Naive thymus-derived CD8-positive, alpha-beta T cell (primary cell): ENCODE data around the gene PCSK4. TPM values are rescaled to one million over a fixed set of nuclear protein-coding genes. Genes with fewer than 3 reads are reported as not detected.
A peak's percentile ranks its signal among the peaks of the same experiment; 100 is the strongest.

ENCODE experiments used
- ATAC-seq, 2 donors: fragments of 150-1000 bp; cut with Tn5 transposase in 1 of 2; sonication (Bioruptor Pico), chemical (Tn5 transposase) in 1 of 2; 1 replicate in 1 of 2; 2 replicates in 1 of 2; pipeline ENCODE4 v1.10.0; 2021; ENCODE audit warnings: mild to moderate bottlenecking in 2 of 2, moderate library complexity in 2 of 2
- POLR2A ChIA-PET: fragments of 350-600 bp; sonication (Branson Sonifier 250); formaldehyde crosslinking; loops from one replicate; lab custom pipeline; 2021; ENCODE audit warnings: antibody characterized with exemption; lab: Charles Lee
- DNase-seq, 10 donors: peaks; one replicate each; pipeline versions ENCODE4 v3.0.0 to v3.0.0-alpha.2; 2020 to 2022
- H3K27ac Mint-ChIP-seq, 10 donors: one replicate each; pipeline ENCODE4 v1.8.0; 2020 to 2022; ENCODE audit warnings: mild to moderate bottlenecking in 10 of 10, mixed read lengths in 10 of 10, moderate library complexity in 4 of 10, inconsistent platforms in 1 of 10
- H3K27me3 Mint-ChIP-seq, 5 donors: one replicate each; pipeline ENCODE4 v1.8.0; 2021 to 2022; ENCODE audit warnings: mixed read lengths in 5 of 5
- H3K36me3 Mint-ChIP-seq, 3 donors: one replicate each; pipeline ENCODE4 v1.8.0; 2020 to 2022; ENCODE audit warnings: mixed read lengths in 3 of 3, mild to moderate bottlenecking in 2 of 3, inconsistent platforms in 1 of 3
- H3K4me1 Mint-ChIP-seq, 4 donors: one replicate each; pipeline ENCODE4 v1.8.0; 2021 to 2022; ENCODE audit warnings: mixed read lengths in 4 of 4
- H3K4me3 Mint-ChIP-seq, 10 donors: one replicate each; pipeline ENCODE4 v1.8.0; 2020 to 2022; ENCODE audit warnings: mild to moderate bottlenecking in 10 of 10, mixed read lengths in 10 of 10, moderate library complexity in 6 of 10, inconsistent platforms in 1 of 10
- H3K9me3 Mint-ChIP-seq, 9 donors: one replicate each; pipeline ENCODE4 v1.8.0; 2020 to 2022; ENCODE audit warnings: mixed read lengths in 9 of 9, mild to moderate bottlenecking in 3 of 9, inconsistent platforms in 1 of 9, moderate library complexity in 1 of 9
- polyA plus RNA-seq, 3 donors: library from polyadenylated mRNA; unstranded; fragments of 300-500 nt; fragmentation: Illumina TruSeq; gene quantifications; one replicate each; pipeline ENCODE4 v1.2.3, GENCODE V29; 2021
- total RNA-seq, 8 experiments: library from RNA in 2 of 8; stranded (reverse) in 2 of 8; gene quantifications; one replicate each; pipeline ENCODE4 v1.2.3 and lab custom pipeline; 2021 to 2026

The PCSK4 gene
- total and polyA plus RNA-seq, 5 experiments from 2014 or later = 0.35 to 12.0 (median 1.3) TPM

DNA sequence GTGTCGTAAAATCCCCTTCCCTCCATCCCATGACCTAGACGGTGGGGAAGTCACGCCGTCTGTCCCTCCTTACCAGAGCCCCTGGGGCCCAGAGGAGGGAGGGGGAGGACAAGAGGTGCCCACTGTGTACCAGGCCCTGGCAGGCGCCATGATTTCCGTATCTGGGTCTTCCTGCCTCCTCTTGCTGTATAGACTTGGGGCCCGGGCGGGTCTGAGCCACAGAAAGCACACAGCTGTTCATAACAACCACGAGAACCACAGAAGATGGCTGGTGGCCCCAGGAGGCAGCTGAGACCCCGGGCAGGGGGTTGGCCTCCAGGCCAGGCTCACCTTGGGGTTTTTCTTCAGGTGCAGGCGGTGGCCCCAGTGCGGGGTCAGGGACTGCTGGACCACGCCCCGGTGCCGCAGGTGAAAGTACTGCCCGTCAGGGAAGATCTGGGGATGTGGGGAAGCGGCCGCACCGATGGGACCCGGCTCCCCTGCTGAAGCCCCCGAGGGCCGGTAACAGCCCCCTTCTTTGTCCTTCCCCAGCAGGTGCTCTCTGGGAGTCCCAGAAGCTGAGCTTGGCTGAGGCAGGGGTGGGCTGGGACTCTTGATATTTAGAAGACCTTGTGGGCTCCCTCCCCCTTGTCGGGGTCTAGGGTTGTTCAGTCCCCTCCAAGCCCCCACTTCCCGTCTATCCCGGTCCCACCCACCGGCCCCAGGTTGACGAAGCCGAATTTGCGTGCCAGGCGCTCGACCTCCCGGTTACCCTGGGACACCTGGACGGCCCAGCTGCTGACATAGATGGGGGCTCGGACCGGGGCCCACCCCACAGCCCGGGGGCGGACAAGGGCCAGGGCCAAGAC is 463 bp downstream of the PCSK4 start:
- Mint-ChIP-seq H3K9me3 (no peaks in the 10 kb centered on the region), H3K36me3 (no peaks in the 10 kb centered on the region), H3K4me3 (peak overlapping the region; percentile 65 to 86 (median 74)), H3K27me3 (no peaks in the 10 kb centered on the region), H3K27ac (peak overlapping the region in 8 of 10 donors; percentile 8 to 85 (median 48)), H3K4me1 (peaks cover 8 to 22% (median 15%) of the 10 kb centered on the region in 4 donors)
- POLR2A ChIA-PET = interaction anchor here (0.6 to 2.2 kb wide), 7 partner anchors 13 to 468 kb away, joined by 3 to 10 read pairs (median 4); no protein-coding TSS in a partner anchor
- DNase-seq (peak in 1 of 10 donors; percentile 40), ATAC-seq (no peak)

DNA sequence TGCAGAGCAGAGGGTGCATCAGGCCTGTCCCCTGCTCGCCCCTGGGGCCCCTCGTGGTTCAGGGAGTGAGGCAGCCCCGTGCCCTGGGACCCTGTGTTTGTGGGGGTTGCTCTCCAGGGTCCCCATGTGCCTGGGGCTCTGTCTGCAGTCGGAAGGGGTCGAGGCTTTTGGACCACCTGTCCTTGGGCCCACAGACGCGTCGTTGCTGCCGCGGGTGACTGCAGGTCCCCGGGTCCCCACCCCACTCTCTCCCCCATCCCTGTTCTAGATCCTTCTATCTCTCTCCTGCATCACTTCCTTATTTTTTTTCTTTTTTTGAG is 1.9 kb downstream of the PCSK4 start:
- Mint-ChIP-seq H3K9me3 (no peaks in the 10 kb centered on the region), H3K4me1 (peaks cover 8 to 22% (median 15%) of the 10 kb centered on the region in 4 donors), H3K27ac (no peak overlapping the region), H3K4me3 (no peak overlapping the region), H3K27me3 (no peaks in the 10 kb centered on the region), H3K36me3 (no peaks in the 10 kb centered on the region)
- ATAC-seq (no peak), DNase-seq (no peak)
- POLR2A ChIA-PET = interaction anchor here (0.9 to 1.9 kb wide), 2 partner anchors 10 to 14 kb away, joined by 3 to 5 read pairs; no protein-coding TSS in a partner anchor

DNA sequence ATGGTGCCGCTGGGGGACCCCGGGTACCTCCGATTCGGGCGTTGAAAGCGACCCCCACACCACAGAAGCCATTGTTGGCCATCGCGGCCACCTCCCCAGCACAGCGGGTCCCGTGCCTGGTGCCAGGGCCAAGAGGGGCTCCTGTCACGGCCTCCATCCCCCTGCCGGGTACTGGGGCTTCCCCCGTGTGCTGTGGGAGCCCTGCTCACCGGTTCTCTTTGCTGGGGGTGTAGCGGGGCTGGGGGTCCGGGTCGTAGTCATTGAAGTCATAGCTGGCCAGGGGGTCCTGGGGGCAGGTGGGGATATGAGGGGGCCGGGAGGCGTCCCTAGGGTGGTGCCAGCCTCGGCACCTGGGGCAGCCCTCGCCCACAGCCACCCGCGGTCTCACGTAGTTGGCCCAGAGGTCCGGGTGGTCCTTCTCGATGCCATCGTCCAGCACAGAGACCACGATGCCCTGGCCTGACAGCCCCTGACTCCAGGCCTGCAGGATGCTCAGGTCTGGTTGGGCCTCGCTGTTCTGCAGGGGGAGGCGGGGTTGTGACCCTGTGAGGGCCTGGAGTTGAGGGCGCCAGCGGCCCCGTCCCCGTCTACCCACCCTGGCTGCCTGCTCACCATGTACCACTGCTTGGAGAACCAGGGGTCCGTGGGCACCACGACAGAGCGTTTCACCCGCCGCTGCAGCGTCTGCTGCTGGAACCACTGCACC is 2.4 kb downstream of the PCSK4 start:
- H3K27me3 Mint-ChIP-seq = no peaks in the 10 kb centered on the region
- no peaks in the 10 kb centered on the region for H3K36me3 Mint-ChIP-seq
- no peaks in the 10 kb centered on the region for H3K9me3 Mint-ChIP-seq
- ATAC-seq = no peak
- peaks cover 8 to 22% (median 15%) of the 10 kb centered on the region in 4 donors for H3K4me1 Mint-ChIP-seq
- POLR2A ChIA-PET = interaction anchor here (0.6 kb wide), 1 partner anchor 749 kb away, joined by 3 read pairs; no protein-coding TSS in a partner anchor
- peak in 1 of 10 donors; percentile 56 for DNase-seq
- H3K27ac Mint-ChIP-seq = no peak overlapping the region
- no peak overlapping the region for H3K4me3 Mint-ChIP-seq

DNA sequence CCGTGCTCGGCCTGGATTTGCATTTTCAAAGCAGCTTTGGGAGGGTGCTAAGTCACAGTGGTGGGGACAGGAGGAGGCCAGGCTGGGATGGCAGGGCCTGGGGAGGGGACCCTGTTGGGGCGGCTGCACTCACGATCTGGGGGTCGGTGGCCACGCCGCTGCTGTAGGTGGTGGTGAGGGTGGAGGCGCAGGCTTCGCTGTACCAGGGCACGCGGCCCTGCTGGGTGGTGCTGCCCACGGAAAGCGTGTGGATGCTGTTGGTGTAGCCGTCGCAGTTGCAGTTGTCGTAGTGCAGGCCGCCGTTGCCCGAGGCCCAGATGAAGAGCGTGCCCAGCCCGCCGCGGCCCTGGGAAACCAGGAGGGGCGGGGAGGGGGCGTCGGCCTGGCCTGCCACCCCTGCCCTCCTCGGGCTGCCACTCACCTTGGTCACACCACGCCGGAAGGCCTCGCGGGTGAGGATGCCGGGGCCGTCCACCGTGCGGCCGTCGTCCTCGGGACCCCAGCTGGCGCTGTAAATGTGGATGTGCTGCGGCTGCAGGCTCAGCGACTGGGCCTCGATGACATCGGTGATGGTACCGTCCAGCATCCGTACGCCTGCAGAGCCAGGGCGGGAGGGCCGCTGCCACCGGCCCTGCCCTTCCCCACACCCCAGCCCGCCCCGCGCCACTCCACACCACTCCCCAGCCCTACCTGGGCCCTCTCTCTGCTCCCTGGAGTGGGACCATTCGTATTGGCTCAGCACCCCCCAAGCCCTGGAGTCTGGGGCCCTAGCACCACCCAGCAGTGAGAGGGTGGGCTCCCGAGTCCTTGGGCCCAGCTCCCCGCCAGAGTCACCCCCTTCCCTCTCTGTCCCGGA is 3.2 kb downstream of the PCSK4 start:
- peak in 1 of 10 donors; percentile 42 for DNase-seq
- peaks cover 8 to 19% (median 15%) of the 10 kb centered on the region in 4 donors for H3K4me1 Mint-ChIP-seq
- POLR2A ChIA-PET = interaction anchor here (0.6 kb wide), 1 partner anchor 750 kb away, joined by 3 read pairs; no protein-coding TSS in a partner anchor

DNA sequence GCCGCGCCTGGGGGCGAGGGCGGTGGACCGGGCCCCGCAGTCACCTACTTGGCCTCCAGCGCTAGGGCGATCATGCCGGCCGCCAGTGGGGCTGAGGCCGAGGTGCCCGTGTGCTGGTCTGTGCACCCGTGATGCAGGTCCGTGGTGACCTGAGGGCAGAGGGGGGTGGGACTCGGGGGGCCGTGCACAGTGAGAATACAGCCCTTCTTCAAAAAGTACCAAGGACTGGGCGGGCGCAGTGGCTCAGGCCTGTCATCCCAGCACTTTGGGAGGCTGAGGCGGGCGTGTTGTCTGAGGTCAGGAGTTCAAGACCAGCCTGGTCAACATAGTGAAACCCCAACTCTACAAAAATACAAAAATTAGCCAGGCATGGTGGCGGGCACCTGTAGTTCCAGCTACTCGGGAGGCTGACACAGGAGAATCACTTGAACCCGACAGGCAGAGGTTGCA is 6.1 kb downstream of the PCSK4 start:
- POLR2A ChIA-PET = no interaction called here
- H3K27ac Mint-ChIP-seq = no peak overlapping the region
- no peak overlapping the region for H3K4me3 Mint-ChIP-seq
- H3K27me3 Mint-ChIP-seq = no peaks in the 10 kb centered on the region
- peaks cover 0 to 1% (median under 1%) of the 10 kb centered on the region in 3 donors for H3K36me3 Mint-ChIP-seq
- ATAC-seq (no peak), DNase-seq (peak in 1 of 10 donors; percentile 36)
- H3K4me1 Mint-ChIP-seq = peaks cover 4 to 5% (median 5%) of the 10 kb centered on the region in 4 donors
- no peaks in the 10 kb centered on the region for H3K9me3 Mint-ChIP-seq

More for the DNA sequence above, 3.2 kb downstream of the PCSK4 start:
- Mint-ChIP-seq H3K27me3 (no peaks in the 10 kb centered on the region), H3K4me3 (no peak overlapping the region), H3K9me3 (no peaks in the 10 kb centered on the region), H3K36me3 (no peaks in the 10 kb centered on the region), H3K27ac (peak overlapping the region in 1 of 10 donors; percentile 5)
- ATAC-seq = no peak

DNA sequence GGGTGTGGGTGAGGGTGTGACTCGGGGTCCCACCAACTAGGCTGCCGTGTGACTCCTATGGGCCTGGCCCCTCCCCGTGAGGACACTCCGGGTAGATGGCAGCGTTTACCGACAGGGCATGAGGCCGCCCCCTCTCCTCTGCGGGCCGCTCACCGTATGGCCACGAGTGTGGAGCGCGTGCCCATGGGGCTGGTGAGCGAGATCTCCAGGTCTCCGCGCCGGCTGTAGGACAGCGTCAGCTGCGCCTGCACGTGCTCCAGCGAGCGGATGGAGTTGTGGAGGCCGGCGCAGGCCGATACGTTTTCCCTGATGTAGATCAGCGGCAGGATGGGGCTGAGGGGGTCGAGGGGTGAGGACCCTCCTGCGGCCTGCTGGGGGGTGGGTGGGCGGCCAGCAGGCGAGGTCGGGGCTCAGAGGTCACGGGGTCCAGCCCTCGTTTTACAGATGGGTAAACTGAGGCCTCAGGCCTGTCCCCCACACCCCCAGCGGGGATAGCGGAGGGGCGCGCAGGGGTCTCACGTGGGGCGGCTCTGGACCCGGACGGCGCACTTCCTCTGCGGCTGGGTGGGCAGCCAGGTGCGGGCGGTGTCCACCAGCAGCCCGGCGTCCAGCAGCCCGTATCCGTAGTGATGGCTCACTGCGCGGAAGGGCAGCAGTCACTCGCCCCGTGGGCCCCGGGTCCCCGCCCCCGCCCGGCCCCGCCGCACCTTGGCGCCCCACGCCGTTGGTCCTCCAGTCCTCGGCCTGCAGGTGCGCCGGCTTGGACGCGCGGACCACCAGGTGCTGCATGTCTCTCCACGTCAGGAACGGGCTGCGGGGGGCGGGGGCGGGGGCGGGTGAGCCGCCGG is 6.8 kb downstream of the PCSK4 start:
- peak in 1 of 10 donors; percentile 46 for DNase-seq

DNA sequence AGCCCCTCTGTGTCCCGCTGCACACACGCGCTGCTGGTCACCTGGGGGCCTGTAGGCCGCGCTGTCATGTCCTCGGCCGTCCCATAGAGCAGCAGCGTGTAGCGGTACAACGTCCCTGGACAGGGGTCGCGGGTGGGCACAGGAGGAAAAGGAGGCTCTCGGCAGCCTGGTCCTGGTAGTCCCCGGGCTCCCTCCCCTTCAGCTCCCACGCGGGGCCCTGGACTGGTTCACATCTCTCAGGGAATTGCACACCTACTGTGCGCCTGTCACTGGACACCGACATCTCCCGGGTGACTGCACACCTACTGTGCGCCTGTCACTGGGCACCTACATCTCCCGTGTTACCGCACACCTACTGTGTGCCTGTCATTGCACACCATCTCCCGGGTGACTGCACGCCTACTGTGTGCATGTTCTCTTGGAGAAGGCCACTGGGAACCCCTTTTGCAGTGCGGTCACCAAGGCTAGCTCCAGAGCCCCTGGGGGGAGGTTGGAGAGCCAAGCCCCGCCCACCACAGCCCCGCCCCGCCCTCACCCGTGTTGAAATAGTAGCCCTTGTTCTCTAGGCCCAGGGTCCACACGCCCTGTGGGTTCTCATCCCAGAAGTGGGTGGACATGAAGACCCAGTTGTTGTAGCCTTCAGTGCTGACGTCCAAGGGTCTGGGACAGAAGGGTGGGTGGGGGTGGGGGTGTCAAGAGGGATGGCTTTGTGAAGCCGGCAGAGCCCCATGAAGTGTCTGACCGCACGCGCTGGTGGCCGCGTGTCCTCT is 7.6 kb downstream of the PCSK4 start:
- ATAC-seq (no peak), DNase-seq (peak in 1 of 10 donors; percentile 26)
- Mint-ChIP-seq H3K4me3 (peak overlapping the region in 1 of 10 donors; percentile 10), H3K27ac (peak overlapping the region in 1 of 10 donors; percentile 11), H3K9me3 (no peaks in the 10 kb centered on the region), H3K4me1 (peaks cover 5 to 14% (median 9%) of the 10 kb centered on the region in 4 donors), H3K27me3 (no peaks in the 10 kb centered on the region), H3K36me3 (peaks cover 0 to 2% (median 2%) of the 10 kb centered on the region in 3 donors)
- POLR2A ChIA-PET = interaction anchor here (1.2 kb wide), 1 partner anchor 9 kb away, joined by 3 read pairs; the partner anchor contains the start of gene REEP6

More for the DNA sequence above, 6.8 kb downstream of the PCSK4 start:
- no peaks in the 10 kb centered on the region for H3K27me3 Mint-ChIP-seq
- H3K27ac Mint-ChIP-seq = no peak overlapping the region
- no peak overlapping the region for H3K4me3 Mint-ChIP-seq
- POLR2A ChIA-PET = no interaction called here
- ATAC-seq = no peak
- H3K9me3 Mint-ChIP-seq = no peaks in the 10 kb centered on the region
- peaks cover 0 to 2% (median 2%) of the 10 kb centered on the region in 3 donors for H3K36me3 Mint-ChIP-seq
- peaks cover 5 to 8% (median 6%) of the 10 kb centered on the region in 4 donors for H3K4me1 Mint-ChIP-seq

DNA sequence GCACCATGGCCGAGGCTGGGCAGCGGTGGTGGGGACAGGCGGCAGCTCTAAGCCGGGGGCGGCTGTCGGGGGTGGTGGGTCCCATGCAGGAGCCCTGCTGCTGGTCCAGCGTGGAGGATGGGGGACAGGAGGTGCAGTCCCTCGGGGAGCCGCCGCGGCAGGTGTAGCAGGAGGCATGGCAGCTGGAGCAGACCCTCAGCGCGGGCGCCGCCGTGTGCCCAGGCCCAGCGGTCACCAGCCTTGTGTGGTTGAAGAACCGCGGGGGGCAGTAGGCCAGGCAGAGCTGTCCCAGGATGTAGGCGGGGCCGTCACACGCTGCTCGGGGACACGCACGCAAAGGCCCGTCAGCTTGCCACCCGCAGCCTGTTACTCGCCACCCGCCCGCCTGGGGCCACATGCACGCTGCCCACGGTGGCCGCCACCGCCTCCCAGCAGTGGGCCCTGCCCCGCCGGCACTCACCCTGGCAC is 8.2 kb downstream of the PCSK4 start:
- H3K4me1 Mint-ChIP-seq = peaks cover 7 to 20% (median 12%) of the 10 kb centered on the region in 4 donors
- H3K27me3 Mint-ChIP-seq = no peaks in the 10 kb centered on the region
- DNase-seq = peak in 1 of 10 donors; percentile 47
- POLR2A ChIA-PET = interaction anchor here (1.2 kb wide), 1 partner anchor 9 kb away, joined by 3 read pairs; the partner anchor contains the start of gene REEP6
- H3K27ac Mint-ChIP-seq = no peak overlapping the region
- H3K4me3 Mint-ChIP-seq = no peak overlapping the region
- peaks cover 0 to 7% (median 2%) of the 10 kb centered on the region in 3 donors for H3K36me3 Mint-ChIP-seq
- ATAC-seq = no peak
- no peaks in the 10 kb centered on the region for H3K9me3 Mint-ChIP-seq

DNA sequence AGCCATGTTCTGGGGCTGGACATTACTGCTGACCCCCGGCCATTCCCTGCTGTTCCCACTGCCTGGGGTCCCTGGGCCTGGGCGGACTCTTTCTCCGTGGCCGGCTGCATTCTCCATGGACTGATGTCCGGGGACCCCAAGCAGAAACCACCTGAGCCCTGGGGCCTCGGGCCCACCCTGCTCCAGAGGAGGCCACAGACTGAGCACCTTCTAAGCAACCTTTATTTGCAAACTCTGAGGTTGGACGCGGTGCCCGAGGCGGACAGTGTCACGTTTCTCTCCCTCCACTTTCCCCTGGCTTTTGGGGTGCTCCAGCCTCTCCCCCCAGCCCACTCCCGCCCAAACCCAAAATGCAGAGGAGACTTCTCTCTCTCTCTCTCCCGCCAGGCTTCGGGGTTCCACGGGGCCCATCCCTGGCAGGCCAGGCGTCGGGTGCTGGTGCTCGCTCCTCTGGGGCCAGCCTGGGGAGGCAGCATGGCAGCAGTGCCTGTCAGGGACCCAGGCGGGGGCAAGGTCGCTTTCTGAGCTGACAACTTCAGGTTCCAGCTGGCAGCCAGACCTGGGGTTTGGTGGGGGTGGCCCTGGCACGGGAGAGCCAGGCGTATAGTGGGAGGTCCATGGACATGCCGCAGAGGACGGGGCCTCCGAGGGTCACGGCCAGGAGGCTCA is 8.8 kb downstream of the PCSK4 start:
- DNase-seq = peak in 1 of 10 donors; percentile 53
- H3K4me3 Mint-ChIP-seq = no peak overlapping the region
- H3K27ac Mint-ChIP-seq = no peak overlapping the region

More for the DNA sequence above, 8.8 kb downstream of the PCSK4 start:
- Mint-ChIP-seq H3K27me3 (no peaks in the 10 kb centered on the region), H3K9me3 (no peaks in the 10 kb centered on the region), H3K4me1 (peaks cover 7 to 24% (median 15%) of the 10 kb centered on the region in 4 donors), H3K36me3 (peaks cover 0 to 9% (median 2%) of the 10 kb centered on the region in 3 donors)
- POLR2A ChIA-PET = interaction anchor here (1.2 kb wide), 1 partner anchor 10 kb away, joined by 3 read pairs; the partner anchor contains the start of gene REEP6
- ATAC-seq = no peak
